Heart right ventricle (tissue), 16 donors: ENCODE results near the gene ZNHIT3. TPM values are rescaled to one million over a fixed set of nuclear protein-coding genes. Genes with fewer than 3 reads are reported as not detected.

Experiments used
- ATAC-seq, 8 donors: fragments of 200-7000 bp; cut with Tn5 transposase; one replicate each; pipeline ENCODE4 v1.9.1; 2020; ENCODE audit warnings: mild to moderate bottlenecking in 8 of 8, moderate library complexity in 8 of 8, moderate number of reproducible peaks in 1 of 8
- DNase-seq, 2 donors: peaks; one replicate each; pipeline ENCODE4 v3.0.0-alpha.2; 2020
- H3K27ac ChIP-seq, 10 donors: fragments of 200-600 bp; sonication (generic) in 2 of 10; one replicate each; pipeline versions ENCODE4 v1.5.0 to v1.8.0; 2020 to 2022; ENCODE audit warnings: mild to moderate bottlenecking in 3 of 10
- H3K27me3 ChIP-seq, 7 donors: fragments of 200-600 bp; one replicate each; pipeline ENCODE4 v1.8.0; 2021 to 2022; ENCODE audit warnings: mild to moderate bottlenecking in 2 of 7
- H3K36me3 ChIP-seq, 9 donors: fragments of 200-600 bp; sonication (generic) in 1 of 9; one replicate each; pipeline versions ENCODE4 v1.5.0 to v1.8.0; 2020 to 2022; ENCODE audit warnings: mild to moderate bottlenecking in 2 of 9
- H3K4me1 ChIP-seq, 9 donors: fragments of 200-600 bp; sonication (generic) in 1 of 9; one replicate each; pipeline versions ENCODE4 v1.5.0 to v1.8.0; 2020 to 2022; ENCODE audit warnings: mild to moderate bottlenecking in 4 of 9
- H3K4me3 ChIP-seq, 10 donors: fragments of 200-600 bp; sonication (generic) in 2 of 10; one replicate each; pipeline versions ENCODE4 v1.5.0 to v1.8.0; 2020 to 2022; ENCODE audit warnings: mild to moderate bottlenecking in 7 of 10, moderate library complexity in 2 of 10
- H3K9me3 ChIP-seq, 11 donors: fragments of 200-600 bp in 10 of 11; sonication (generic) in 2 of 11; one replicate each; pipeline versions ENCODE4 v1.5.0 to v1.8.0; 2013 to 2022; ENCODE audit warnings: mild to moderate bottlenecking in 2 of 11, control low read depth in 1 of 11, moderate library complexity in 1 of 11
- WGBS, 2 donors: extraction: QIAGEN DNeasy Blood & Tissue Kit; methylation state at CpG; one replicate each; pipeline ENCODE4 v1.1.7; 2013; ENCODE audit warnings: inconsistent platforms in 1 of 2; 5-methylcytosine and 5-hydroxymethylcytosine counted together
- intact Hi-C, 10 donors: fragments of 100-400 bp; cut with DNase I; formaldehyde crosslinking; loops; one replicate each; pipeline versions ENCODE4 v1.11.1 to v1.14.2; 2022
- polyA plus RNA-seq, 2 donors: library from polyadenylated mRNA; stranded (reverse); fragments of 200-250 nt; gene quantifications; one replicate each; pipeline ENCODE4 v1.2.3, GENCODE V29; 2013
- total RNA-seq, 10 donors: library from RNA; stranded (reverse); fragmentation: NEBNext Ultra II Directional in 3 of 10; extraction: Animal tissue kit (Norgen Biotek cat#: 25700) in 3 of 10; gene quantifications; one replicate each; pipeline versions ENCODE4 v1.2.1 to v1.2.4, GENCODE V29; 2021 to 2023
- TF ChIP-seq, protein P1 (sequence below), 9 donors: fragments of 200-600 bp; sonication (generic) in 2 of 9; IDR thresholded peaks; one replicate each; pipeline versions ENCODE4 v1.5.0 to v1.8.0; 2021 to 2022; ENCODE audit warnings: antibody characterized with exemption in 9 of 9, mild to moderate bottlenecking in 5 of 9, moderate library complexity in 1 of 9
- donor health status: Arrhythmogenic right ventricular cardiomyopathy.
- donor health status: ischemic (EF 13 %, LVEDD 7.1; RV severe dilation, severe dysfunction).
- donor health status: healthy with polysubstance abuse.
- donor health status: DM: no; HTN: yes; CAD: no.
- donor health status: DM: no; HTN: no; CAD: no.
- donor health status: ischemic (EF 25% LVEDD 6.9; RV normal size, moderate dysfunction).
- donor health status: ischemic (EF 25% LVEDD 5.7; RV mildly dilated, moderate dysfunction).
- donor health status: healthy.
- donor health status: DM: yes; HTN: yes; CAD: no.
- donor health status: Ischemic cardiomyopathy.
- donor health status: ischemic (EF 35%, LVEDD 5.7; RV mildly dilated, moderate dysfunction).
- donor health status: nonischemic (EF 11% LVEDD 7.7; RV severe dilation, severe dysfunction).
- donor health status: DM: yes; HTN: yes; CAD: no.
- donor health status: PGD.
- donor health status: ischemic (EF 29% LVEDD 5.4; RV normal size, mild dysfunction).
- donor health status: nonischemic (EF 23%, LVEDD 6.1; RV moderate dilation, normal function).

Gene ZNHIT3
- total and polyA plus RNA-seq, 12 donors: 12.0 to 34.0 (median 23.0) TPM

DNA sequence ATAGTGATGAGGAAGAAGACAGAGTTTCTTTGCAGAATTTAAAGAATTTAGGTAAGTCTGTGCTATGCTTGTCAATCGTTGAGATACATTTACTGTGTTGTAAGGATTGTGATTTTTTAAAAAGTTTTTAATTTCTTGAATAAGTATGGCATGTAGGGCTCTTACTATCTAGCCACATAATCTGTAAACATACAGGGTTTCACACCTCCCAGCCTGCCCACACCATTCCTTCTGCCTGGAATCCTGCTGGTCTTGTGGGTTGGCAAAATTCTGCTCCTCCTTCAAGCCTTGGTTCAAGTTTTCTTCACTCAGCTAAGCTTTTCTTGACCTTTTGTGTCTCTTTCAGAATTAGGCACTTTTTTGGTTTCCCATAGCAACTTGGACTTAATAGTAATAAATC is 7.5 kb downstream of the ZNHIT3 start:
- intact Hi-C loops: no loop called here
- ATAC-seq (no peak), DNase-seq (no peak)
- Histone ChIP-seq H3K27me3 (no peaks in the 10 kb centered on the region), H3K36me3 (peaks cover 0 to 92% (median 49%) of the 10 kb centered on the region in 9 donors), H3K4me3 (no peak overlapping the region), H3K27ac (no peak overlapping the region), H3K4me1 (peaks cover 0 to 10% (median 0%) of the 10 kb centered on the region in 9 donors), H3K9me3 (peaks cover 0 to 5% (median 0%) of the 10 kb centered on the region in 11 donors)
- TF ChIP-seq, protein P1, sequence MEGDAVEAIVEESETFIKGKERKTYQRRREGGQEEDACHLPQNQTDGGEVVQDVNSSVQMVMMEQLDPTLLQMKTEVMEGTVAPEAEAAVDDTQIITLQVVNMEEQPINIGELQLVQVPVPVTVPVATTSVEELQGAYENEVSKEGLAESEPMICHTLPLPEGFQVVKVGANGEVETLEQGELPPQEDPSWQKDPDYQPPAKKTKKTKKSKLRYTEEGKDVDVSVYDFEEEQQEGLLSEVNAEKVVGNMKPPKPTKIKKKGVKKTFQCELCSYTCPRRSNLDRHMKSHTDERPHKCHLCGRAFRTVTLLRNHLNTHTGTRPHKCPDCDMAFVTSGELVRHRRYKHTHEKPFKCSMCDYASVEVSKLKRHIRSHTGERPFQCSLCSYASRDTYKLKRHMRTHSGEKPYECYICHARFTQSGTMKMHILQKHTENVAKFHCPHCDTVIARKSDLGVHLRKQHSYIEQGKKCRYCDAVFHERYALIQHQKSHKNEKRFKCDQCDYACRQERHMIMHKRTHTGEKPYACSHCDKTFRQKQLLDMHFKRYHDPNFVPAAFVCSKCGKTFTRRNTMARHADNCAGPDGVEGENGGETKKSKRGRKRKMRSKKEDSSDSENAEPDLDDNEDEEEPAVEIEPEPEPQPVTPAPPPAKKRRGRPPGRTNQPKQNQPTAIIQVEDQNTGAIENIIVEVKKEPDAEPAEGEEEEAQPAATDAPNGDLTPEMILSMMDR (IDR thresholded peaks at IDR 0.05): no peak
- WGBS, 2 donors: 86 to 90% methylated on average over 1 of the region's 1 CpG

DNA sequence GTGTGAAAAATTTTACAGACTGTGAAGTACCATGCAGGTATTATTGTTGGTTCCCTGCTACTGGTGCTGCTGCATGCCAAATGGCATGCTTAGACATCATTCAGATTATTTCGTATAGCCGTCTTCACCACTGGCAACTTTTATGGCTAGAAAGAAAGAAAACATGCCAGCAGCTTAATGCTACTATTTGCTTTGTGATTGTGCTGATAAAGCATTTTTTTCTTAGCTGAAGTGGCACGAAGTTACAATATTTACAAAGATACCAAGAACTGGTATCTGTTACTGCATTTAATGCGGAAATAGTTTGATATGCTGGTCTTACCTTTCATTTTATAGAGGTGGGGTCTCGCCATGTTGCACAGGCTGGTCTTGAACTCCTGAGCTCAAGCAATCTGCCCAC is 8.2 kb downstream of the ZNHIT3 start:
- no peak for DNase-seq
- H3K27me3 ChIP-seq: no peaks in the 10 kb centered on the region
- H3K4me1 ChIP-seq: peaks cover 0 to 14% (median 0%) of the 10 kb centered on the region in 9 donors
- H3K4me3 ChIP-seq: no peak overlapping the region
- 82 to 93% methylated on average over 5 of the region's 5 CpGs for WGBS, 2 donors
- H3K9me3 ChIP-seq: peaks cover 0 to 5% (median 0%) of the 10 kb centered on the region in 11 donors
- intact Hi-C loops: no loop called here
- no peak overlapping the region for H3K27ac ChIP-seq
- ATAC-seq: no peak
- peaks cover 0 to 96% (median 49%) of the 10 kb centered on the region in 9 donors for H3K36me3 ChIP-seq
- TF ChIP-seq, protein P1 (IDR thresholded peaks at IDR 0.05): no peak

DNA sequence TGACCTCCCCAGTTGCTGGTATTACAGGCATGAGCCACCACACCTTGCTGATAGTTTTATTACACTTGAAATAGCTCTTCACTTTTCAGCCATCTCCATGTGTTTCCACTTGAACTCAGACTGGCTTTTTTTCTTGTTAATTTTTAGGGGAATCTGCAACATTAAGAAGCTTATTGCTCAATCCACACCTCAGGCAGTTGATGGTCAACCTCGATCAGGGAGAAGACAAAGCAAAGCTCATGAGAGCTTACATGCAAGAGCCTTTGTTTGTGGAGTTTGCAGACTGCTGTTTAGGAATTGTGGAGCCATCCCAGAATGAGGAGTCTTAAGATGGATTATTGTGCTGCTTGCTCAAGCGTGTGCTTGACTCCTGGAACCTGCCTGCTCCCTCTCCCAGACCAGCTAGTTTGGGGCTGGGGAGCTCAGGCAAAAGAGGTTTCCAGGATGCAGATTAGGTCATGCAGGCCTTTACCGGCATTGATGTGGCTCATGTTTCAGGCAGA is 8.6 kb downstream of the ZNHIT3 start:
- 81 to 82% methylated on average over 3 of the region's 3 CpGs for WGBS, 2 donors
- H3K4me3 ChIP-seq: no peak overlapping the region
- H3K27me3 ChIP-seq: no peaks in the 10 kb centered on the region
- DNase-seq (no peak), ATAC-seq (no peak)
- TF ChIP-seq, protein P1 (IDR thresholded peaks at IDR 0.05): no peak
- intact Hi-C loops: no loop called here
- H3K9me3 ChIP-seq: peaks cover 0 to 3% (median 0%) of the 10 kb centered on the region in 11 donors
- H3K4me1 ChIP-seq: peaks cover 0 to 14% (median 0%) of the 10 kb centered on the region in 9 donors
- peaks cover 0 to 96% (median 49%) of the 10 kb centered on the region in 9 donors for H3K36me3 ChIP-seq
- H3K27ac ChIP-seq: no peak overlapping the region

DNA sequence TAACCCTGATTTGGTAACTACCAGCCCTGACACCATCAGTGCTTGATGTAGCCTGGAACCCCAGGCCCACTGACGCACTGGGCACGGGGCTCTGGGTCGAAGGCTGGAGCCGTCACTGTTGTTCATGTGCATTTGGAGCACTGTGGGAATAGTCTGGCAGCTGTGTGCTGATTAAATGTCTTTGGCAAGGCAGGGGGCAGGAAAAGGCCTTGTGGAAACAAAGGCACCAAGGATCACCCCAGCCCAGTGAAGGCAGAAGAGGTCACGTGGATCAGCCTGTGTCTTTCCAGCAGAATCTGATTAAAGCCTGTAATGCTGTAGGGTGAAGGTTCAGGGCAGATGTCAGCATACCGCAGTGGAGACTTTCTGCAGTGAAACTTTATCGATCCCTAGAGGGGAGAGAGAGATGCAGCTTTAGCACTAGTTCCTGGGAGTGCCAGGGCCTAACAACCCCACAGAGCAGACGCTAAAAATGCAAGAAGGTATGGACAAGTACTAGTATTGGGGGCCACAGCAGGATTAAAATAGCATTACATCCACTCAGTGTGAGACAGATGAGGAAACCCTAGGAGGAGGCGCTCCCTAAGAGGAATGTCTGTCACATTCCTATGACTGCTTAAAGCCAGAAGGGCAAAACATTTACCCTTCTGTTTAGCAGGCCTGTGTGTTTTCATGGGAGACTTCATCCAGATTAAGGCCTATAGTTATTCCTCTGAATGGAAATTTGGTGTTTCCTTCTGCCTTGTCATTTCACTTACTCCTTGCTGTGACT is 9.7 kb downstream of the ZNHIT3 start:
- intact Hi-C loops: no loop called here
- TF ChIP-seq, protein P1 (IDR thresholded peaks at IDR 0.05): no peak
- ATAC-seq (peak in 1 of 8 donors; percentile 20), DNase-seq (no peak)
- 82 to 87% methylated on average over 9 of the region's 9 CpGs for WGBS, 2 donors
- peaks cover 0 to 99% (median 49%) of the 10 kb centered on the region in 9 donors for H3K36me3 ChIP-seq
- H3K27ac ChIP-seq: no peak overlapping the region
- H3K4me1 ChIP-seq: peaks cover 0 to 14% (median 0%) of the 10 kb centered on the region in 9 donors
- H3K9me3 ChIP-seq: no peaks in the 10 kb centered on the region
- H3K4me3 ChIP-seq: no peak overlapping the region
- no peaks in the 10 kb centered on the region for H3K27me3 ChIP-seq
